ENCODE measurements around the gene NAT9. TPM values are rescaled to one million over a fixed set of nuclear protein-coding genes. Genes with fewer than 3 reads are reported as not detected.

Gene NAT9
- total and polyA plus RNA-seq, 2 donors (not counting 3 experiments of a cell fraction or from before 2014, with no cell fraction given): 39.3 to 44.8 TPM

- Histone ChIP-seq H4K20me1 (replicated peaks; ENCODE audit: control insufficient read depth, extremely low read depth, insufficient read depth, low read length) (no peaks in the 10 kb centered on the region), H3K4me3 (replicated peaks in 1 of 3; ENCODE audit: insufficient read depth in 1 of 3, low read depth in 1 of 3, low read length in 3 of 3) (no peak overlapping the region), H3K9ac (replicated peaks; ENCODE audit: extremely low read depth, insufficient read depth, low read length) (no peak overlapping the region), H3K36me3 (ENCODE audit: control insufficient read depth in 2 of 2, extremely low read depth in 1 of 2, insufficient read depth in 2 of 2, low read length in 2 of 2) (no peaks in the 10 kb centered on the region), H3K4me2 (ENCODE audit: insufficient read depth, low read length) (no peak overlapping the region), H2AFZ (ENCODE audit: low read depth, low read length) (no peak overlapping the region), H3K9me3 (replicated peaks; ENCODE audit: control insufficient read depth, insufficient read depth, low read length) (no peaks in the 10 kb centered on the region), H3K27me3 (ENCODE audit: control insufficient read depth in 2 of 2, insufficient read depth in 2 of 2, low read length in 2 of 2) (no peaks in the 10 kb centered on the region), H3K79me2 (ENCODE audit: control insufficient read depth, insufficient read depth, low read length) (no peaks in the 10 kb centered on the region), H3K9me1 (replicated peaks; ENCODE audit: control insufficient read depth, extremely low read depth, insufficient read depth, low read length) (no peaks in the 10 kb centered on the region), H3K4me1 (ENCODE audit: control insufficient read depth, extremely low read depth, insufficient read depth, low read length) (no peaks in the 10 kb centered on the region), H3K27ac (ENCODE audit: insufficient read depth, low read depth, low read length) (no peak overlapping the region)
- TF ChIP-seq EZH2 (IDR thresholded peaks at IDR 0.05; ENCODE audit: borderline replicate concordance, low read depth, low read length, severe bottlenecking) (no peak), POLR2A (IDR thresholded peaks at IDR 0.05; ENCODE audit: low read depth, low read length) (no peak), JUN (IDR thresholded peaks at IDR 0.05; ENCODE audit: borderline replicate concordance, insufficient read depth, insufficient read length, low read depth) (no peak), FOS (IDR thresholded peaks at IDR 0.05; ENCODE audit: borderline replicate concordance, insufficient read depth, low read length) (no peak), MYC (IDR thresholded peaks at IDR 0.05; ENCODE audit: low read depth, low read length) (no peak), CTCF (IDR thresholded peaks at IDR 0.05; ENCODE audit: extremely low read depth in 1 of 2, insufficient read depth in 1 of 2, low read depth in 1 of 2, low read length in 2 of 2) (no peak), POLR2AphosphoS5 (IDR thresholded peaks at IDR 0.05; ENCODE audit: insufficient read depth, low read depth, low read length) (no peak)
- TF ChIP-seq, protein P1, sequence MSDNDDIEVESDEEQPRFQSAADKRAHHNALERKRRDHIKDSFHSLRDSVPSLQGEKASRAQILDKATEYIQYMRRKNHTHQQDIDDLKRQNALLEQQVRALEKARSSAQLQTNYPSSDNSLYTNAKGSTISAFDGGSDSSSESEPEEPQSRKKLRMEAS (IDR thresholded peaks at IDR 0.05; ENCODE audit: insufficient read depth, insufficient read length): no peak
- no peak for FAIRE-seq
- no TSS peak for BruUV-seq (replicated peaks)
- dilution Hi-C loops (cut with MboI; ENCODE audit: extremely low pct_ligation_motif_present, low sequenced_read_pairs) (no loop called here), intact Hi-C loops (cut with micrococcal nuclease) (no loop called here)
- ChIA-PET POLR2A (no interaction called here), CTCF (interaction anchor here (1.2 kb wide), 1 partner anchor 46 kb away, joined by 3 read pairs; no protein-coding TSS in a partner anchor)
- DNase-seq (ENCODE audit: low read depth, low spot score): no peak
Observed at GRCh38 chr17:74725111-74725510, 51.0 kb downstream of the NAT9 start.

Data from endothelial cell of umbilical vein (primary cell).